GM21825 (cell line): Measurements from ENCODE around the gene FBXO21.
"Not testable (repeated sequence)": the region's sequence is repeated elsewhere in the genome, so short reads cannot be mapped to it uniquely, and the experiment has no call there.

Experiments used
- ATAC-seq: cut with Tn5 transposase; IDR thresholded peaks from one replicate; pipeline ENCODE4 v1.9.1; 2021; ENCODE audit warnings: mild to moderate bottlenecking, moderate library complexity; ENCODE audit not compliant: unreplicated experiment

FBXO21 gene

GRCh38 chr12:117190210-117190781 lies at the start of gene FBXO21:
TSS of gene FBXO21 (minus strand) at chr12:117190470. CDS start at chr12:117190456, 14 bp downstream.
- ATAC-seq = peak; percentile 93

- ATAC-seq = no peak
Measured at GRCh38 chr12:117236456-117237001, 46.3 kb upstream of the FBXO21 start.

- no peak for ATAC-seq
Measured at GRCh38 chr12:117235261-117235660, 45.0 kb upstream of the FBXO21 start.

- no peak for ATAC-seq
Measured at GRCh38 chr12:117234441-117234840, 44.2 kb upstream of the FBXO21 start.

GRCh38 chr12:117231750-117232149 lies 41.5 kb upstream of the FBXO21 start:
- ATAC-seq = no peak

- ATAC-seq = no peak
Measured at GRCh38 chr12:117228239-117228638, 38.0 kb upstream of the FBXO21 start.

- no peak for ATAC-seq
Measured at GRCh38 chr12:117227000-117227653, 36.9 kb upstream of the FBXO21 start.

GRCh38 chr12:117226505-117226904 lies 36.2 kb upstream of the FBXO21 start:
- ATAC-seq = no peak

GRCh38 chr12:117225179-117225578 lies 34.9 kb upstream of the FBXO21 start:
- ATAC-seq = no peak

- not testable (repeated sequence) for ATAC-seq
Measured at GRCh38 chr12:117220947-117221346, 30.7 kb upstream of the FBXO21 start.

GRCh38 chr12:117218149-117218548 lies 27.9 kb upstream of the FBXO21 start:
- no peak for ATAC-seq

GRCh38 chr12:117216686-117217085 lies 26.4 kb upstream of the FBXO21 start:
- no peak for ATAC-seq

GRCh38 chr12:117214797-117215196 lies 24.5 kb upstream of the FBXO21 start:
- no peak for ATAC-seq

GRCh38 chr12:117213295-117213808 lies 23.1 kb upstream of the FBXO21 start:
- ATAC-seq = no peak

GRCh38 chr12:117212563-117213190 lies 22.4 kb upstream of the FBXO21 start:
- no peak for ATAC-seq

- ATAC-seq = no peak
Measured at GRCh38 chr12:117210266-117210918, 20.1 kb upstream of the FBXO21 start.

GRCh38 chr12:117209626-117210025 lies 19.4 kb upstream of the FBXO21 start:
- no peak for ATAC-seq

- ATAC-seq = no peak
Measured at GRCh38 chr12:117208811-117209455, 18.7 kb upstream of the FBXO21 start.

GRCh38 chr12:117208206-117208605 lies 17.9 kb upstream of the FBXO21 start:
- no peak for ATAC-seq

GRCh38 chr12:117207675-117208074 lies 17.4 kb upstream of the FBXO21 start:
- no peak for ATAC-seq

- ATAC-seq = no peak
Measured at GRCh38 chr12:117202556-117202955, 12.3 kb upstream of the FBXO21 start.
